GM13976 (cell line): ENCODE measurements around the gene TMOD1.
"Not testable (repeated sequence)": the region's sequence is repeated elsewhere in the genome, so short reads cannot be mapped to it uniquely, and the experiment has no call there.

Experiments used
- DNase-seq: peaks from one replicate; pipeline ENCODE4 v3.0.0; 2012; ENCODE audit warnings: low spot score
- CTCF ChIP-seq: IDR thresholded peaks from 2 replicates; pipeline ENCODE4 v1.5.1; 2012; ENCODE audit warnings: borderline replicate concordance, mild to moderate bottlenecking; ENCODE audit not compliant: insufficient read depth; ENCODE audit errors: extremely low read depth, missing control alignments, control extremely low read depth
- in situ Hi-C: fragments of 300-500 bp; cut with MboI; formaldehyde crosslinking; loops from one replicate; pipeline ENCODE4 v1.12.0; 2022; ENCODE audit warnings: low sequenced_read_pairs, mixed read lengths, inconsistent platforms; ENCODE audit not compliant: unreplicated experiment

The TMOD1 gene

GRCh38 chr9:97577051-97577450, 75.6 kb downstream of the TMOD1 start:
- in situ Hi-C loops, result no loop called here
- DNase-seq, result no peak
- TF ChIP-seq CTCF, result no peak

GRCh38 chr9:97578846-97579245, 77.4 kb downstream of the TMOD1 start:
- in situ Hi-C loops, result no loop called here
- TF ChIP-seq CTCF, result no peak
- no peak for DNase-seq

- in situ Hi-C loops, result no loop called here
- TF ChIP-seq CTCF, result no peak
- no peak for DNase-seq
Observed at GRCh38 chr9:97579914-97580313, 78.4 kb downstream of the TMOD1 start.

- in situ Hi-C loops, DNase-seq: not testable (repeated sequence)
Observed at GRCh38 chr9:97581590-97581989, 80.1 kb downstream of the TMOD1 start.

DNA sequence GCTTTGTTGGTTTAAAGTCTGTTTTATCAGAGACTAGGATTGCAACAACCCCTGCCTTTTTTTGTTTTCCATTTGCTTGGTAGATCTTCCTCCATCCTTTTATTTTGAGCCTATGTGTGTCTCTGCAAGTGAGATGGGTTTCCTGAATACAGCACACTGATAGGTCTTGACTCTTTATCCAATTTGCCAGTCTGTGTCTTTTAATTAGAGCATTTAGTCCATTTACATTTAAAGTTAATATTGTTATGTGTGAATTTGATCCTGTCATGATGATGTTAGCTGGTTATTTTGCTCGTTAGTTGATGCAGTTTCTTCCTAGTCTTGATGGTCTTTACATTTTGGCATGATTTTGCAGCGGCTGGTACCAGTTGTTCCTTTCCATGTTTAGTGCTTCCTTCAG, 83.3 kb downstream of the TMOD1 start:
- DNase-seq, in situ Hi-C loops: not testable (repeated sequence)

DNA sequence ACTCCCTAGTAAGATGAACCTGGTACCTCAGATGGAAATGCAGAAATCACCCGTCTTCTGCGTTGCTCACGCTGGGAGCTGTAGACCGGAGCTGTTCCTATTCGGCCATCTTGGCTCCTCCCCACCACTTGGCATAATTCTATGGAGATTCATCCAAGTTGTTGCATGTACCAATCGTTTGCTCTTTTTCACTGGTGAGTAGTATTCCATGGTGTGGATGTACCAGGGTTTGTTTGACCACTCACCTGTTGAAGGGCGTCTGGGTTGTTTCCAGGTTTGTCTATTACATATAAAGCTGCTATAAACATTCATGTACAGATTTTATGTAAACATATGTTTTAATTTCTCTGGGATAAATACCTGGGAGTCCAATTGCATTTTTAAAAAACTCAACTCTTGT, 85.4 kb downstream of the TMOD1 start:
- in situ Hi-C loops, DNase-seq: not testable (repeated sequence)

GRCh38 chr9:97591535-97591934, 90.1 kb downstream of the TMOD1 start:
- no peak for TF ChIP-seq CTCF
- in situ Hi-C loops, result no loop called here
- DNase-seq, result no peak

- DNase-seq, result no peak
- TF ChIP-seq CTCF, result no peak
- in situ Hi-C loops, result no loop called here
Observed at GRCh38 chr9:97592126-97592525, 90.7 kb downstream of the TMOD1 start.
